ENCODE measurements around the gene GLA. TPM values are rescaled to one million over a fixed set of nuclear protein-coding genes. Genes with fewer than 3 reads are reported as not detected.

GLA gene
- 51.1 TPM for total RNA-seq
- long read RNA-seq, transcript GLA-201 (7 exons, 1,318 nt) = major isoform, 33 of 40 reads
- long read RNA-seq, transcript GLA-204 (3 exons, 793 nt) = minor isoform, 5 of 40 reads
- long read RNA-seq, partial matches to known transcripts = 1 of 40 reads
- long read RNA-seq, other reads (novel, unspliced or antisense) = 1 of 40 reads

- Histone ChIP-seq H3K27ac (peak within 1 kb of the TSS; percentile 94), H3K36me3 (peaks cover 17% of the 10 kb centered on the region), H3K4me1 (peaks cover 28% of the 10 kb centered on the region), H3K9me3 (no peaks in the 10 kb centered on the region), H3K27me3 (ENCODE audit: low read depth) (no peaks in the 10 kb centered on the region), H3K4me3 (peak within 1 kb of the TSS; percentile 65)
- no peak for TF ChIP-seq CTCF (IDR thresholded peaks at IDR 0.05)
- peak; percentile 98 to 99 for ATAC-seq
- intact Hi-C loops (cut with DNase I) = no loop called here
- DNase-seq = peak; percentile 92
These were observed at the start of gene GLA, which contains the start of gene HNRNPH2 for GRCh38 chrX:101407748-101408531. Gene GLA, minus strand, starts transcription at chrX:101407925. Its CDS starts 22 bp downstream, at chrX:101407903. Gene HNRNPH2, plus strand, starts transcription at chrX:101408222. Its CDS starts 3,767 bp downstream, at chrX:101411989.

DNA sequence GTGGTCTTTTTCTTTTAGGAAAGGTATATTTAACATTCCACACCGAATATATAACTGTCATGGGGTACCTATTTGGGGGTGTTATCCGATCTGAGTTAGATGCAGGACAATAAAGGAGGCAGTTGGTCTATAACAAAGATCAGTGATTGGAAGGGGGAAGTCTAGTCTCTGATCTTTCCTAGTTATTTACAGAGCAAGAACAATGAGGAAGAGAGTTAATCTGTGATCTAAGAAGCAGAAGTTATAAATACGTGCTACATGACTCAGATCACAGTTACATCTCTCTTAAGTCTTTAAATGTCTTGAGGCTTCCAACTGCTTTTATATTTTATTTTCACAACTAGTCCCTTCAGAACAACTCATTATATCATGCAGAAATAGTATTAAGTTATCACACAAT lies 44.3 kb upstream of the GLA start:
- intact Hi-C loops (cut with DNase I) = no loop called here
- TF ChIP-seq CTCF (IDR thresholded peaks at IDR 0.05) = no peak
- no peak for ATAC-seq
- H3K4me1 ChIP-seq = peaks cover 11% of the 10 kb centered on the region
- peaks cover 7% of the 10 kb centered on the region for H3K36me3 ChIP-seq
- H3K27me3 ChIP-seq (ENCODE audit: low read depth) = no peaks in the 10 kb centered on the region
- no peak overlapping the region for H3K27ac ChIP-seq
- no peak overlapping the region for H3K4me3 ChIP-seq
- no peaks in the 10 kb centered on the region for H3K9me3 ChIP-seq
- no peak for DNase-seq

DNA sequence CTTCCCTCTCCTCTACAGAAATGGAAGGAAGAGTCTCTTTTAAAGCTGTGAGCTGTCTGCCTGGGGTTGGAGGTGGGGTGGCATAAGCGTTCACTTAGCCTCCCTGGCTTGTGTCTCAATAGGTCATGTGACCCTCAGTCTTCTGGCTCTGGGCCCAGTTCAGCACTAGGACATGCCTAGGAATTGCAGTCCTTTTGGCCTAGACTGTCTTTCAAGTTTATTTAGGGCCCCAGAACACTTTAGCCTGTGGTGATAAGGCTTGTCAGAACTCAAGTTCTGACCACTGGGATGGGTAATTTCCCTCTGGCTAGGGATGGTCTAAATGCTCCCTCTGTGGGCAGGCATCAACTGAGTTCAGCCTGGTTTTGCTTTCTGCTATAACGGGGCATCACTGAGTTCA lies 43.2 kb upstream of the GLA start:
- no peak overlapping the region for H3K27ac ChIP-seq
- peaks cover 7% of the 10 kb centered on the region for H3K36me3 ChIP-seq
- no peaks in the 10 kb centered on the region for H3K9me3 ChIP-seq
- peak; percentile 76 to 79 for ATAC-seq
- peak; percentile 61 for DNase-seq
- no peaks in the 10 kb centered on the region for H3K27me3 ChIP-seq (ENCODE audit: low read depth)
- TF ChIP-seq CTCF (IDR thresholded peaks at IDR 0.05) = no peak
- no peak overlapping the region for H3K4me3 ChIP-seq
- peaks cover 11% of the 10 kb centered on the region for H3K4me1 ChIP-seq
- intact Hi-C loops (cut with DNase I) = no loop called here

DNA sequence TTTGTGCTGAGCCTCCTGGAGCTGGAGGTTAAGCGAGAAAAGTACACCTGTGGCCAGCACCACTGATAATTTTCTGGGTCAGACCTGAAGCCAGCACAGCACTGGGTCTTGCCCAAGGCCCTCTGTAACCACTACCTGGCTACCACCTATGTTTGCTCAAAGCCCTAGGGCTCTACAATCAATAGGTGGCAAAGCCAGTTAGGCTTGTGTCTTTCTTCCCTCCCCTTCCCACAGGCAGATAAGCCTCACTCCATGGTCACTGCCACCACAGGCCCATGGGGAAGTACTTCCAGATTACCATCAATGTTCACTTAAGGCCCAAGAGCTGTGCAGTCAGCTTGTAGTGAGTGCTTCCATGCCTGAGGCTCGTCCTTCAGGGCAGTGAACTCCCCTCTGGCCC lies 42.4 kb upstream of the GLA start:
- H3K4me3 ChIP-seq = no peak overlapping the region
- no peak for TF ChIP-seq CTCF (IDR thresholded peaks at IDR 0.05)
- H3K4me1 ChIP-seq = peaks cover 11% of the 10 kb centered on the region
- no peaks in the 10 kb centered on the region for H3K9me3 ChIP-seq
- H3K27ac ChIP-seq = no peak overlapping the region
- no peaks in the 10 kb centered on the region for H3K27me3 ChIP-seq (ENCODE audit: low read depth)
- intact Hi-C loops (cut with DNase I) = no loop called here
- peaks cover 14% of the 10 kb centered on the region for H3K36me3 ChIP-seq
- ATAC-seq (peak in 1 of 2 donors; percentile 16), DNase-seq (no peak)

DNA sequence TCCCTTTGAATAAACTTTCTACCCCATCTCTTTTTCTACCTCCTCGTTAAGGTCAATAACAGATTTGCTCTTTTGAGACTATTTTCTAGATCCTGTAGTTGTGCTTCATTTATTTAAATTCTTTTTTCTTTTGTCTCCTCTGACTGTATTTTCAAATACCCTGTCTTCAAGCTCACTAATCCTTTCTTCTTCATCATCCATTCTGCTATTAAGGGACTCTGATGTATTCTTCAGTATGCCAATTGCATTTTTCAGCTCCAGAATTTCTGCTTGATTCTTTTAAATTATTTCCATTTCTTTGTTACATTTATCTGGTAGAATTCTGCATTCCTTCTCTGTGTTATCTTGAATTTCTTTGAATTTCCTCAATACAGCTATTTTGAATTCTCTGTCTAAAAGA lies 41.6 kb upstream of the GLA start:
- H3K4me3 ChIP-seq = no peak overlapping the region
- H3K36me3 ChIP-seq = peaks cover 14% of the 10 kb centered on the region
- peaks cover 11% of the 10 kb centered on the region for H3K4me1 ChIP-seq
- H3K27ac ChIP-seq = no peak overlapping the region
- intact Hi-C loops (cut with DNase I) = no loop called here
- no peak for TF ChIP-seq CTCF (IDR thresholded peaks at IDR 0.05)
- ATAC-seq (no peak), DNase-seq (no peak)
- H3K27me3 ChIP-seq (ENCODE audit: low read depth) = no peaks in the 10 kb centered on the region
- no peaks in the 10 kb centered on the region for H3K9me3 ChIP-seq

Measured in lower lobe of right lung (tissue), 2 donors.